Stimulated activated naive CD8-positive, alpha-beta T cell treated with anti-CD3 and anti-CD28 coated beads, Interleukin-15, Interleukin-2, amounts not matched to agents 100 ng/mL and 50 ng/mL, for 24 hours (primary cell): ENCODE results near the gene ACACA.
A peak's percentile ranks its signal among the peaks of the same experiment; 100 is the strongest.
"Not testable (repeated sequence)": the region's sequence is repeated elsewhere in the genome, so short reads cannot be mapped to it uniquely, and the experiment has no call there.

ENCODE experiments used
- H3K27ac Mint-ChIP-seq: one replicate; pipeline ENCODE4 v1.8.0; 2021; ENCODE audit warnings: mild to moderate bottlenecking, mixed read lengths
- H3K27me3 Mint-ChIP-seq: one replicate; pipeline ENCODE4 v1.8.0; 2021; ENCODE audit warnings: mixed read lengths
- H3K36me3 Mint-ChIP-seq: one replicate; pipeline ENCODE4 v1.8.0; 2021; ENCODE audit warnings: low read depth, mixed read lengths
- H3K4me1 Mint-ChIP-seq: one replicate; pipeline ENCODE4 v1.8.0; 2021; ENCODE audit warnings: low read depth, mixed read lengths
- H3K4me3 Mint-ChIP-seq: one replicate; pipeline ENCODE4 v1.8.0; 2021; ENCODE audit warnings: mild to moderate bottlenecking, mixed read lengths
- H3K9me3 Mint-ChIP-seq: one replicate; pipeline ENCODE4 v1.8.0; 2021; ENCODE audit warnings: mixed read lengths

ACACA gene

DNA sequence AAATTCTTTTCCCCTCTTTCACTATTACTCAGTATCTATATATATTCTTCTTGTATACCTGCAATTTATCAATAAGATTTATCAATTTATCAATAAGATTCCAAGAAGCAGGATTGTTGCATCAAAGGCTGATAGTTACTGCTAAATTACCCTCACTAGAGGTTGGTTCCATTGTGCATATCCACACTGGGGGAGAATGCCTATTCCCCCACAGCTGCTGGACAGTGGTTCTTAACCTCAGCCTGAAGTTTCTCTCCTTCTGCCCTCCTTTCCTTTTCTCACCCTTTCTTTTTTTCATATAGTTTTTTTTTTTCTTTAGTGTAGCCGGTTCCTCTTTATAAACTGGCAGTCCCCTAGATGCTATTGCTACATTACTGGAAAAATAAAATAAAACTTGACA lies 24.6 kb downstream of the ACACA start:
- Mint-ChIP-seq H3K4me1 (no peaks in the 10 kb centered on the region), H3K4me3 (no peak overlapping the region), H3K27ac (no peak overlapping the region), H3K27me3 (no peaks in the 10 kb centered on the region), H3K9me3 (no peaks in the 10 kb centered on the region), H3K36me3 (no peaks in the 10 kb centered on the region)

GRCh38 chr17:37375706-37376105 lies 30.9 kb downstream of the ACACA start, which contains the start of gene C17orf78:
Gene C17orf78 (plus strand): TSS chr17:37375985. CDS start chr17:37376093, 108 bp downstream.
- no peak within 1 kb of the TSS for H3K27ac Mint-ChIP-seq
- H3K9me3 Mint-ChIP-seq, result no peaks in the 10 kb centered on the region
- no peak within 1 kb of the TSS for H3K4me3 Mint-ChIP-seq
- H3K4me1 Mint-ChIP-seq, result no peaks in the 10 kb centered on the region
- no peaks in the 10 kb centered on the region for H3K36me3 Mint-ChIP-seq
- H3K27me3 Mint-ChIP-seq, result no peaks in the 10 kb centered on the region

DNA sequence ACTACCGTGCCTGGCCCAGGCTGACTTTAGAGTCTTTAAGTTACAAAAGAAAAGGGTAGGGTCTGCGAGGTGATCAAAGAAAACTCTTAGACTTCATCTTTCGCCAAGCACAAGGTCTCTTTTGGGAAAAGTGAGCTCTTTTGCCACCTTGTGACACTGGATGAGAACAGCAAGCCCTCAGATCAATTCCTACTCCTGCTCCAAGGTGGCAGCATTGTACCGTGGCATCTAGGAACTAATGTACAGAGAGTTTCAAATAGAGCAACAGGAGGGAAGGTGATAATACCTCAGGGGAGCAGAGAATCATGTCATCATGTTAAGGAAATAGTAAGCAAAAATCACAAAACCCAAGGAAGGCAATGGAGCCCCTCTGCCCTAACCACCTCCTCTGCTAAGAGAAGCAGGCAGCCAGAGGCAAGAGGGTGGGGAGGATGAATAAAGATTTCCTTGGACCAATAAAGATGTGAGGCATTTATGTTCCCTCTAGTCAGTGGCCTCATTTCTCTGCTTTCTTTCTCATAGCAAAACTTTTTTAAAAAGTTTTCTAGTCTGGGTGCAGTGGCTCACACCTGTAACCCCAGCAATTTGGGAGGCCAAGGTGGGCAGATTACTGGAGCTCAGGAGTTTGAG lies 33.0 kb downstream of the ACACA start:
- Mint-ChIP-seq H3K4me1 (no peaks in the 10 kb centered on the region), H3K36me3 (no peaks in the 10 kb centered on the region), H3K27me3 (no peaks in the 10 kb centered on the region), H3K4me3 (no peak overlapping the region), H3K9me3 (no peaks in the 10 kb centered on the region), H3K27ac (no peak overlapping the region)

GRCh38 chr17:37368577-37368976 lies 38.1 kb downstream of the ACACA start:
- Mint-ChIP-seq H3K4me1 (no peaks in the 10 kb centered on the region), H3K27me3 (no peaks in the 10 kb centered on the region)

GRCh38 chr17:37365589-37365988 lies 41.0 kb downstream of the ACACA start:
- H3K27me3 Mint-ChIP-seq, result no peaks in the 10 kb centered on the region
- no peak overlapping the region for H3K27ac Mint-ChIP-seq
- H3K9me3 Mint-ChIP-seq, result no peaks in the 10 kb centered on the region
- no peak overlapping the region for H3K4me3 Mint-ChIP-seq
- no peaks in the 10 kb centered on the region for H3K36me3 Mint-ChIP-seq
- H3K4me1 Mint-ChIP-seq, result no peaks in the 10 kb centered on the region

More at GRCh38 chr17:37368577-37368976, 38.1 kb downstream of the ACACA start:
- H3K36me3 Mint-ChIP-seq, result no peaks in the 10 kb centered on the region
- no peaks in the 10 kb centered on the region for H3K9me3 Mint-ChIP-seq
- H3K4me3 Mint-ChIP-seq, result no peak overlapping the region
- no peak overlapping the region for H3K27ac Mint-ChIP-seq

GRCh38 chr17:37361543-37361942 lies 45.1 kb downstream of the ACACA start:
- Mint-ChIP-seq H3K36me3 (peaks cover 14% of the 10 kb centered on the region), H3K27ac (no peak overlapping the region)

GRCh38 chr17:37360632-37361031 lies 46.0 kb downstream of the ACACA start:
- Mint-ChIP-seq H3K27ac (no peak overlapping the region), H3K27me3 (no peaks in the 10 kb centered on the region), H3K9me3 (no peaks in the 10 kb centered on the region), H3K4me3 (no peak overlapping the region), H3K4me1 (peaks cover 23% of the 10 kb centered on the region), H3K36me3 (peaks cover 15% of the 10 kb centered on the region)

More at GRCh38 chr17:37361543-37361942, 45.1 kb downstream of the ACACA start:
- H3K4me3 Mint-ChIP-seq, result no peak overlapping the region
- H3K9me3 Mint-ChIP-seq, result no peaks in the 10 kb centered on the region
- peaks cover 22% of the 10 kb centered on the region for H3K4me1 Mint-ChIP-seq
- no peaks in the 10 kb centered on the region for H3K27me3 Mint-ChIP-seq

DNA sequence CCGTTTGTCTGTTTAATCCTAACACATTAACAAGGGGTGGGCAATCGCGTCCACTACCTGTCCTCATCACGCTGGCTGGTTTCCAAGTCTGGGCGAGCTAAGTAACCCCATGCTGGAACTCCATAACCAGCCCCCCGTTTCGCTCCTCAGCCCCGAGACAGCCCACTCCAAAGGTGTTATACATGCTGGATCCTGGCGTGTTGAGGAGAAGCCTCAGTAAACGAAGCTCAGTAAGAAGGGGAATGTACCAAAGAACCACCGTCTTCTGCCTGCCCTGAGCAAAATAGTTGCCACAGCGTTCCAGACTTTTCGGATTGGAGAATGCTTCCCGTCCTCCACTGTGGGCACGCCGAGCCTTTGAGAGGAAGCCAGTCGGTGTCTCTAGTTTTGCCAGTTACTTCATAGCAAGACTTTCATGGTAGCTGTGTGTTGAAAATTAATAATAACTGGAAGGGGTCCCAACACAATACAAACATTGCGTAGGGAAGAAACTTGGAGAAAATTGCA lies 46.9 kb downstream of the ACACA start:
- peaks cover 23% of the 10 kb centered on the region for H3K4me1 Mint-ChIP-seq
- peak overlapping the region; percentile 61 for H3K4me3 Mint-ChIP-seq
- no peaks in the 10 kb centered on the region for H3K27me3 Mint-ChIP-seq
- no peaks in the 10 kb centered on the region for H3K9me3 Mint-ChIP-seq
- peaks cover 15% of the 10 kb centered on the region for H3K36me3 Mint-ChIP-seq
- peak overlapping the region; percentile 83 for H3K27ac Mint-ChIP-seq

DNA sequence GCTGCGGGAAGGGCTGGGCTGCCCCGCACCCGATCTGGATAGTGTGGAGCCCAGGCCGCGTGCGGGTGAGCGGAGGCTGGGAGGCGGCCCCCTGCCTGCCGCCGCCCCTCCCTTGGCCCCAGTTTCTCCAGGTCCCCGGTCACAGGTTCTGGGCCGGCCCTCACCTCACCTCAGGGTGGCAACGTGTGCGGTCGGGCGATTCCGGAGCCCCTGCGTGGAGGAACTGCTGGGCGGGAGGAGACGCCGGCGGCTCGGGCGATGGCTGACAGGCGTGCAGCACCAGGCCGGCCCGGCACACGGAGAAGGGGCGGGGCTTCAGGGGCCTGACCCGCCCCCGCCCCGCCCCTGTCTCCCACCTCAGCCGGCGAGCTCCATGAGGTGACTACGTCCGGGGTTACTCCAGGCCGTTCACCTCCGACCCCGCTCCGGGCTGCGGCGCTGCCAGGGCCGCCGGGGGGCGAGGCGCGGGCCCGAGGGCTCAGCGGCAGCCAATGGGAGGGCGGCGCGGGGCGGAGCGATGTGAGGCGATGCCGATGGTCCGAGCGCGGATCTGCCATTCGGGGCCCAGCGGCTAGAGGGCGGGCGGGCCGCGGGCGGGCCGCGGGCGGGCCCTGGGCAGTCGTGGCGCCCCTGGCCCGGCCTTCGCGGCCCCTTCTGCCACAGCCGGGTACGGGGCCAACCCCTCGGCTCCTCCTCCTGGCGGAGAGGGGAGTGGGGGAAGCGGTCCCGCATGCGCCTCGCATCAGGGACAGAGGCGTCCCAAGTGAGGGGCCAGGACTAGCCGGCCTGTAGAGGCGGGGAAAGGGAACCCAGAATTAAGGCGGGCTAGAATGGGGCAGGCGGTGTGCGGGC lies 47.6 kb downstream of the ACACA start:
- Mint-ChIP-seq H3K27me3 (no peaks in the 10 kb centered on the region), H3K9me3 (no peaks in the 10 kb centered on the region), H3K36me3 (peaks cover 19% of the 10 kb centered on the region), H3K4me1 (peaks cover 27% of the 10 kb centered on the region), H3K4me3 (peak overlapping the region; percentile 99), H3K27ac (peak overlapping the region; percentile 96)

- Mint-ChIP-seq H3K27me3 (no peaks in the 10 kb centered on the region), H3K9me3 (no peaks in the 10 kb centered on the region), H3K27ac (peak overlapping the region; percentile 96), H3K4me1 (peaks cover 27% of the 10 kb centered on the region), H3K4me3 (peak overlapping the region; percentile 99), H3K36me3 (peaks cover 19% of the 10 kb centered on the region)
These were observed 48.4 kb downstream of the ACACA start for GRCh38 chr17:37358098-37358829.

DNA sequence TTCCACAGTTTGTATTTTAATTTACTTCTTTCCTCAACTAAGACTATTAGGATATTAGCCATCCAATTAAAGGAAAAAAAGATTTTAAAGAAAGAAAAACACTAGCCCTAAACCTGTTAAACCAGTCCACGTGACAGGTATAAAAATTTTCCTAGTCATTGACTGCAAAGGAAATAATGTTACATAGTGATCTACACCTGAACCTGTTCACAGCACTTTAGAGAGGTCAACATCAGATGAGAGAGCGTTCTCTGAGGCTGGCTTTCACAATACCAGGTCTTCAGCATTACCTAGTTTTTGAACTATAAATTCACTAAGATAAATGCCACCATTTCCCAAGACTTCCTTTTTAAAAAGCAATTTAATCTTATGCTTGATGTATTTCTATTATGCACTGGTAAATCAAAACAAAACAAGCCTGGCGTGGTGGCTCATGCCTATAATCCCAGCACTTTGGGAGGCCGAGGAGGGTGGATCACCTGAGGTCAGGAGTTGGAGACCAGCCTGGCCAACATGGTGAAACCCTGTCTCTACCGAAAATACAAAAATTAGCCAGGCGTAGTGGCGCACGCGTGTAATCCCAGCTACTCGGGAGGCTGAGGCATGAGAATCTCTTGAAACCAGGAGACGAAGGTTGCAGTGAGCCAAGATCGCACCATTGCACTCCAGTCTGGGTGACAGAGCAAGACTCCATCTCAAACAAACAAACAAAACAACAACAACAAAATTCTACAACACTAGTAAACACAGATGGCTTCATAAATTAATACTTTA lies 49.7 kb downstream of the ACACA start:
- not testable (repeated sequence) for H3K27ac Mint-ChIP-seq, H3K9me3 Mint-ChIP-seq, H3K27me3 Mint-ChIP-seq
- H3K36me3 Mint-ChIP-seq, result peaks cover 28% of the 10 kb centered on the region
- peak overlapping the region; percentile 99 for H3K4me3 Mint-ChIP-seq
- H3K4me1 Mint-ChIP-seq, result peaks cover 27% of the 10 kb centered on the region

- not testable (repeated sequence) for H3K27ac Mint-ChIP-seq, H3K27me3 Mint-ChIP-seq, H3K4me3 Mint-ChIP-seq, H3K9me3 Mint-ChIP-seq
- Mint-ChIP-seq H3K36me3 (peaks cover 39% of the 10 kb centered on the region), H3K4me1 (peaks cover 13% of the 10 kb centered on the region)
These were observed 59.7 kb downstream of the ACACA start for GRCh38 chr17:37346863-37347402.

DNA sequence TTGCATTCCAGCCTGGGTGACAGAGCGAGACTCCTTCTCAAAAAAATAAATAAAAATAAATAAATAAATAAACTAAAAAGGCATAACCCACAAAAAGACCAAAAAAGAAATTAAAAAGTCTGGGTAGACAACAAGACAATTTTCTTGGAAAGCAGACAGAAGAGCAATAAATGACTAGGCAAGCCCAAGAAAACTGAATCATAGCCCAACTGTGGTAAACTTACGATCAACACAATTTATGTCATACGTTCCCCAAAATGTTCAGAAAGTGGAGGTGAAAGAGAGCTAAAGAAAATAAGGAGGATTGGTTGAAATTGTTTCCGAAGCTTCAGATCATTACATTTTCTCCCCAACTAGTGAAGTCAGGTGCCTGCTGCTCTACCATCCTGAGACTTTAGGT lies 62.1 kb downstream of the ACACA start:
- Mint-ChIP-seq H3K9me3 (no peaks in the 10 kb centered on the region), H3K4me1 (peaks cover 13% of the 10 kb centered on the region), H3K36me3 (peaks cover 44% of the 10 kb centered on the region), H3K27me3 (no peaks in the 10 kb centered on the region), H3K4me3 (no peak overlapping the region), H3K27ac (no peak overlapping the region)

DNA sequence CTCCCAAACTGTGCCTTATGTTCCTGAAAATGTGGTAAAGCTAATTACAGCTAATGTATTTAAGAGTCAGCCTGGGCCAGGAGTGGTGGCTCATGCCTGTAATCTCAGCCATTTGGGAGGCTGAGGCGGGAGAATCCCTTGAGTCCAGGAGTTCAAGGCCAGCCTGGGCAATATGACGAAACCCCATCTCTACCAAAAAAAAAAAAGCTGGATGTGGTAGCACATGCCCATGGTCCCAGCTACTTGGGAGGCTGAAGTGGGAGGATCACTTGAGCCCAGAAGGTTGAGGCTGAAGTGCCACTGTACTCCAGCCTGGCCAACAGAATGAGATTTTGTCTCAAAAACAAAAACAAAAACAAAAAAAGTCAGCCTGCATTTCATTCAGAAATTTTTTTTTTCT lies 64.0 kb downstream of the ACACA start:
- peaks cover 46% of the 10 kb centered on the region for H3K36me3 Mint-ChIP-seq
- no peaks in the 10 kb centered on the region for H3K9me3 Mint-ChIP-seq
- peaks cover 13% of the 10 kb centered on the region for H3K4me1 Mint-ChIP-seq
- H3K27me3 Mint-ChIP-seq, result no peaks in the 10 kb centered on the region
- no peak overlapping the region for H3K27ac Mint-ChIP-seq
- no peak overlapping the region for H3K4me3 Mint-ChIP-seq
